Heart right ventricle (tissue), 16 donors: ENCODE measurements around the gene ATG7. TPM values are rescaled to one million over a fixed set of nuclear protein-coding genes. Genes with fewer than 3 reads are reported as not detected.
A peak's percentile ranks its signal among the peaks of the same experiment; 100 is the strongest.

ENCODE experiments used
- ATAC-seq, 8 donors: fragments of 200-7000 bp; cut with Tn5 transposase; one replicate each; pipeline ENCODE4 v1.9.1; 2020; ENCODE audit warnings: mild to moderate bottlenecking in 8 of 8, moderate library complexity in 8 of 8, moderate number of reproducible peaks in 1 of 8
- DNase-seq, 2 donors: peaks; one replicate each; pipeline ENCODE4 v3.0.0-alpha.2; 2020
- H3K27ac ChIP-seq, 10 donors: fragments of 200-600 bp; sonication (generic) in 2 of 10; one replicate each; pipeline versions ENCODE4 v1.5.0 to v1.8.0; 2020 to 2022; ENCODE audit warnings: mild to moderate bottlenecking in 3 of 10
- H3K27me3 ChIP-seq, 7 donors: fragments of 200-600 bp; one replicate each; pipeline ENCODE4 v1.8.0; 2021 to 2022; ENCODE audit warnings: mild to moderate bottlenecking in 2 of 7
- H3K36me3 ChIP-seq, 9 donors: fragments of 200-600 bp; sonication (generic) in 1 of 9; one replicate each; pipeline versions ENCODE4 v1.5.0 to v1.8.0; 2020 to 2022; ENCODE audit warnings: mild to moderate bottlenecking in 2 of 9
- H3K4me1 ChIP-seq, 9 donors: fragments of 200-600 bp; sonication (generic) in 1 of 9; one replicate each; pipeline versions ENCODE4 v1.5.0 to v1.8.0; 2020 to 2022; ENCODE audit warnings: mild to moderate bottlenecking in 4 of 9
- H3K4me3 ChIP-seq, 10 donors: fragments of 200-600 bp; sonication (generic) in 2 of 10; one replicate each; pipeline versions ENCODE4 v1.5.0 to v1.8.0; 2020 to 2022; ENCODE audit warnings: mild to moderate bottlenecking in 7 of 10, moderate library complexity in 2 of 10
- H3K9me3 ChIP-seq, 11 donors: fragments of 200-600 bp in 10 of 11; sonication (generic) in 2 of 11; one replicate each; pipeline versions ENCODE4 v1.5.0 to v1.8.0; 2013 to 2022; ENCODE audit warnings: mild to moderate bottlenecking in 2 of 11, control low read depth in 1 of 11, moderate library complexity in 1 of 11
- CTCF ChIP-seq, 9 donors: fragments of 200-600 bp; sonication (generic) in 2 of 9; IDR thresholded peaks; one replicate each; pipeline versions ENCODE4 v1.5.0 to v1.8.0; 2021 to 2022; ENCODE audit warnings: antibody characterized with exemption in 9 of 9, mild to moderate bottlenecking in 5 of 9, moderate library complexity in 1 of 9
- WGBS, 2 donors: extraction: QIAGEN DNeasy Blood & Tissue Kit; methylation state at CpG; one replicate each; pipeline ENCODE4 v1.1.7; 2013; ENCODE audit warnings: inconsistent platforms in 1 of 2; 5-methylcytosine and 5-hydroxymethylcytosine counted together
- intact Hi-C, 10 donors: fragments of 100-400 bp; cut with DNase I; formaldehyde crosslinking; loops; one replicate each; pipeline versions ENCODE4 v1.11.1 to v1.14.2; 2022
- polyA plus RNA-seq, 2 donors: library from polyadenylated mRNA; stranded (reverse); fragments of 200-250 nt; gene quantifications; one replicate each; pipeline ENCODE4 v1.2.3, GENCODE V29; 2013
- total RNA-seq, 10 donors: library from RNA; stranded (reverse); fragmentation: NEBNext Ultra II Directional in 3 of 10; extraction: Animal tissue kit (Norgen Biotek cat#: 25700) in 3 of 10; gene quantifications; one replicate each; pipeline versions ENCODE4 v1.2.1 to v1.2.4, GENCODE V29; 2021 to 2023
- donor health status: Arrhythmogenic right ventricular cardiomyopathy.
- donor health status: ischemic (EF 13 %, LVEDD 7.1; RV severe dilation, severe dysfunction).
- donor health status: healthy with polysubstance abuse.
- donor health status: DM: no; HTN: yes; CAD: no.
- donor health status: DM: no; HTN: no; CAD: no.
- donor health status: ischemic (EF 25% LVEDD 6.9; RV normal size, moderate dysfunction).
- donor health status: ischemic (EF 25% LVEDD 5.7; RV mildly dilated, moderate dysfunction).
- donor health status: healthy.
- donor health status: DM: yes; HTN: yes; CAD: no.
- donor health status: Ischemic cardiomyopathy.
- donor health status: ischemic (EF 35%, LVEDD 5.7; RV mildly dilated, moderate dysfunction).
- donor health status: nonischemic (EF 11% LVEDD 7.7; RV severe dilation, severe dysfunction).
- donor health status: DM: yes; HTN: yes; CAD: no.
- donor health status: PGD.
- donor health status: ischemic (EF 29% LVEDD 5.4; RV normal size, mild dysfunction).
- donor health status: nonischemic (EF 23%, LVEDD 6.1; RV moderate dilation, normal function).

Gene ATG7
- total and polyA plus RNA-seq, 12 donors, result 5.3 to 24.1 (median 16.8) TPM

DNA sequence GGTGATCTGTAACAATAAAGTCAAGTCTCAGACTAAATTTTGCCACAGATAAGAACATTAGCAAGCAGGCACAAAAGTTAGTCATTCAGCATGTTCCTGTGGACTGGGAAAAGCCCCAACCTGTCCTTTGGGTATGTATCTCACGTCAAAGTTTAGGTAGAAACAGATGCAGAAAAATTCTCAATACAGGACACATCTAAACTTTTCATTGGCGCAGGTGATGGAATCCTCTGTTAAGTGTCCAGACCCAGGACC, 120.6 kb downstream of the ATG7 start:
- intact Hi-C loops, result loop anchor here in 1 of 10 donors (5.0 to 10.0 kb wide), 2 partner anchors 122 to 250 kb away; partner anchors contain the start of gene VGLL4
- Histone ChIP-seq H3K27ac (peak overlapping the region in 1 of 10 donors; percentile 0), H3K9me3 (no peaks in the 10 kb centered on the region), H3K4me3 (no peak overlapping the region), H3K4me1 (peaks cover 12 to 33% (median 28%) of the 10 kb centered on the region in 9 donors), H3K36me3 (peaks cover 0 to 2% (median 0%) of the 10 kb centered on the region in 9 donors), H3K27me3 (no peaks in the 10 kb centered on the region)
- DNase-seq, result no peak
- no peak for TF ChIP-seq CTCF (IDR thresholded peaks at IDR 0.05)
- no peak for ATAC-seq
- WGBS, 2 donors, result 92 to 99% methylated on average over 2 of the region's 2 CpGs

- TF ChIP-seq CTCF (IDR thresholded peaks at IDR 0.05), result no peak
- ATAC-seq (no peak), DNase-seq (no peak)
- 97 to 99% methylated on average over 3 of the region's 3 CpGs for WGBS, 2 donors
- Histone ChIP-seq H3K27ac (no peak overlapping the region), H3K36me3 (no peaks in the 10 kb centered on the region), H3K4me1 (peaks cover 12 to 33% (median 28%) of the 10 kb centered on the region in 9 donors), H3K4me3 (no peak overlapping the region), H3K9me3 (no peaks in the 10 kb centered on the region), H3K27me3 (no peaks in the 10 kb centered on the region)
- intact Hi-C loops, result loop anchor here in 1 of 10 donors (5.0 to 10.0 kb wide), 2 partner anchors 121 to 249 kb away; partner anchors contain the start of gene VGLL4
These were observed 121.2 kb downstream of the ATG7 start for GRCh38 chr3:11393401-11393800.

GRCh38 chr3:11394392-11394791, 122.2 kb downstream of the ATG7 start:
- WGBS, 2 donors, result 92 to 97% methylated on average over 4 of the region's 4 CpGs
- H3K27ac ChIP-seq, result no peak overlapping the region

GRCh38 chr3:11400213-11400612, 128.0 kb downstream of the ATG7 start:
- DNase-seq, result no peak
- ATAC-seq, result no peak
- peaks cover 0 to 10% (median 0%) of the 10 kb centered on the region in 11 donors for H3K9me3 ChIP-seq
- no peak overlapping the region for H3K27ac ChIP-seq
- H3K36me3 ChIP-seq, result peaks cover 0 to 7% (median 0%) of the 10 kb centered on the region in 9 donors
- no peak overlapping the region for H3K4me3 ChIP-seq
- intact Hi-C loops, result loop anchor here in 1 of 10 donors (10.0 kb wide), 1 partner anchor 115 kb away; no protein-coding TSS in a partner anchor
- H3K4me1 ChIP-seq, result no peaks in the 10 kb centered on the region
- no peaks in the 10 kb centered on the region for H3K27me3 ChIP-seq
- 77% methylated on average over 4 of the region's 4 CpGs for WGBS, 2 donors
- no peak for TF ChIP-seq CTCF (IDR thresholded peaks at IDR 0.05)

More at GRCh38 chr3:11394392-11394791, 122.2 kb downstream of the ATG7 start:
- Histone ChIP-seq H3K36me3 (no peaks in the 10 kb centered on the region), H3K4me3 (no peak overlapping the region), H3K4me1 (peaks cover 12 to 33% (median 28%) of the 10 kb centered on the region in 9 donors), H3K27me3 (no peaks in the 10 kb centered on the region), H3K9me3 (no peaks in the 10 kb centered on the region)
- no peak for DNase-seq
- no peak for TF ChIP-seq CTCF (IDR thresholded peaks at IDR 0.05)
- ATAC-seq, result no peak
- intact Hi-C loops, result loop anchor here in 1 of 10 donors (5.0 to 10.0 kb wide), 2 partner anchors 120 to 248 kb away; partner anchors contain the start of gene VGLL4
